Adipocyte (in vitro differentiated cells): Measurements from ENCODE around the gene SRL.

ENCODE experiments used
- DNase-seq: peaks from one replicate; pipeline ENCODE4 v3.0.0-alpha.2; 2015; ENCODE audit warnings: low read depth
- H3K27me3 ChIP-seq: replicated peaks from 2 replicates; pipeline ENCODE4 v1.7.0; 2013; ENCODE audit warnings: mild to moderate bottlenecking, low read length, moderate library complexity; ENCODE audit not compliant: control insufficient read depth, insufficient read depth
- H3K36me3 ChIP-seq: 2 replicates; pipeline ENCODE4 v1.7.0; 2013; ENCODE audit warnings: low read length, mild to moderate bottlenecking, moderate library complexity; ENCODE audit not compliant: control insufficient read depth, insufficient read depth, severe bottlenecking
- H3K4me1 ChIP-seq: 2 replicates; pipeline ENCODE4 v1.7.0; 2013; ENCODE audit warnings: mild to moderate bottlenecking, low read length, moderate library complexity; ENCODE audit not compliant: control insufficient read depth, insufficient read depth
- H3K4me3 ChIP-seq: 2 replicates; pipeline ENCODE4 v1.7.0; 2013; ENCODE audit warnings: mild to moderate bottlenecking, low read length, moderate library complexity
- H3K9ac ChIP-seq: 2 replicates; pipeline ENCODE4 v1.7.0; 2013; ENCODE audit warnings: mild to moderate bottlenecking, low read length, moderate library complexity
- H3K9me3 ChIP-seq: 2 replicates; pipeline ENCODE4 v1.7.0; 2013; ENCODE audit warnings: mild to moderate bottlenecking, low read length, moderate library complexity; ENCODE audit not compliant: control insufficient read depth

SRL gene

DNA sequence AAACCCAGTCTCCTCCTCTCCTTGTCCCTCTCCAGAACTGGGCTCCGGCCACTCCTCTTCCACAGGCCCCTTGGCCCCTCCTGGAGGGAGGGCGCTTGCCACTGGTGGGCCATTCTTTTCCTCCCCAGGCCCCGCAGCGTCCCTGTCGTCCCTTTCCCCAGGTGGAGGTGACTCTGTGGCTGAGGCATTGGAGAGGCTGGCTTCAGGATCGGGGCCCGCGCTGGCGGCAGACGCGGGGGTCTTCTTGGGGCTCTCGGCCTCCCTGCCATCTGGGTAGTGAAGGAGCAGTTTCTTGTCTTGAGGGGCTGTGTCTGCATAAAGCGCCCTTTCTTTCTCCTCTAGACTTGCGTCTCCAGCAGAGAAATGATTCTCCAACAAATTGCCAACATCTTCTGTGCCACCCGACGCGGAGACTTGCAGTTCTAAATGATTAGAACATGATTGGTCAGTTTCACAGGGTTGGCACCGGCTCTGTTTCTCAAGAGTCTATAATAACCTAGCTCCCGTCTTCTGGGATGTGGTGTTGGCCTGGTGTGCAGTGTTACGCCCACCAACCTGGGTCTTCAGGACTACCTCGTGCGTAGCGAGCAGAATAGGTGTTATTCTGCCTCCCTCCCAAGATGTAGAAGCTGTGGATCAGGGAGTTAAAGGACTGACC, 34.1 kb downstream of the SRL start:
- Histone ChIP-seq H3K4me3 (no peak overlapping the region), H3K4me1 (peaks cover 10% of the 10 kb centered on the region), H3K9me3 (no peaks in the 10 kb centered on the region), H3K9ac (no peak overlapping the region), H3K36me3 (no peaks in the 10 kb centered on the region), H3K27me3 (peaks cover 45% of the 10 kb centered on the region)
- no peak for DNase-seq

DNA sequence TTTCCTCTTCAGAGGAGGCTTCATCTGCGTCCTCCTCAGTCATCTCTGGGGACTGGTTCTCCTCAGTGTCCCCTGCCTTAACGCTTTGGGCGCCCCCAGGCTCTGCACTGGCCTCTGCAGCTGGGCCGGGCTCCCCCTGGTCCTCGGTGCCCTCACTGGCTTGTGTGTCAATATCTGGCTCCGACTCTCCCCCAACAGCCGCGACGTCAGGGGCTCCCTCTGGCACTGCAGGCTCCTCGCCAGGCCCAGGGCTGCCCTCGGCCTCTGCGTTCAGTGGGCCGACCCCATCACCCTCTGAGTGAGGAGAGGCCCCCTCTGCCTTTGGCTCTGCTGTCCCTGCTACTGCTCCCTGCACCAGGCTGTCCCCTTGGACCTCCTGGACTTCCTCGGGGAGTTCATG, 34.7 kb downstream of the SRL start:
- no peak for DNase-seq
- Histone ChIP-seq H3K36me3 (no peaks in the 10 kb centered on the region), H3K4me3 (no peak overlapping the region), H3K9me3 (no peaks in the 10 kb centered on the region), H3K9ac (no peak overlapping the region), H3K4me1 (peaks cover 4% of the 10 kb centered on the region), H3K27me3 (peaks cover 49% of the 10 kb centered on the region)

DNA sequence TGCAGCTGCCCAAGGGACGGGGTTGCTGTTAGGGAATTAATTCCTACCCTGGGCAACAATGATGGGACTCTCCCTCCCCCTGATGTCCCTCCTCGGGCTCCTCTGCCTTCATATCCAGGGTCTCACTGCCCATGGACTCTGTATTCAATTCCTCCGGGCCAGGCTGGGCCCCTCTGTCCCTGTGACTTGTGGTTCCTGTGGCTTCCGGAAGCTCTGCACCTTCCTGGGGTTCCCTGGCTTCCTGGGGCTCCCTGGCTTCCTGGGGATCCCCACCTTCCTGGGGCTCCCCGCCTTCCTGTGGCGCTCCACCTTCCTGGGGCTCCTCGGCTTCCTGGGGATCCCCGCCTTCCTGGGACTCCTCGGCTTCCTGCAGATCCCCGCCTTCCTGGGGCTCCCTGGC, 35.2 kb downstream of the SRL start:
- Histone ChIP-seq H3K36me3 (no peaks in the 10 kb centered on the region), H3K27me3 (peaks cover 49% of the 10 kb centered on the region), H3K9me3 (no peaks in the 10 kb centered on the region), H3K9ac (no peak overlapping the region), H3K4me3 (no peak overlapping the region), H3K4me1 (no peaks in the 10 kb centered on the region)
- no peak for DNase-seq

DNA sequence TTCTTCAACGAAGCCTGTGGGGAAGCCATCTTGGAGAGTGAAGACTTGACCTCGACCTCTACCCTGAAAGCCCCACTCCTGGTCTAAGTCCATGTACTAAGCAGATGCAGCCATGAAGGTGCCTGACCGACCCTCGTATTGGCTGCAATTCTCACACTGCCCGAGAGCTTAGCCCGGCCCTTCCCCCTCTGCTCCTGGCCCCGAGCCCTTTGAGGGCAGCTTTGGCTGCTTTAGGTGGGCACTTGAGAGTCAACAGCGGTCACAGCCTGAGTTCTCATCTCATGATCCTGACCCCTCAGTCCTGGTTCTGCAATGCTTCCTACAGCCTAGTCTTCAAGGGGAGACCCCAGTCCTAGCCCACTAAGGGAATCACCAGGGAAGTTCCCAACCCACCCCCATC, 35.9 kb downstream of the SRL start:
- Histone ChIP-seq H3K9me3 (no peaks in the 10 kb centered on the region), H3K4me1 (no peaks in the 10 kb centered on the region), H3K27me3 (peaks cover 49% of the 10 kb centered on the region), H3K36me3 (no peaks in the 10 kb centered on the region), H3K9ac (no peak overlapping the region), H3K4me3 (no peak overlapping the region)
- no peak for DNase-seq

DNA sequence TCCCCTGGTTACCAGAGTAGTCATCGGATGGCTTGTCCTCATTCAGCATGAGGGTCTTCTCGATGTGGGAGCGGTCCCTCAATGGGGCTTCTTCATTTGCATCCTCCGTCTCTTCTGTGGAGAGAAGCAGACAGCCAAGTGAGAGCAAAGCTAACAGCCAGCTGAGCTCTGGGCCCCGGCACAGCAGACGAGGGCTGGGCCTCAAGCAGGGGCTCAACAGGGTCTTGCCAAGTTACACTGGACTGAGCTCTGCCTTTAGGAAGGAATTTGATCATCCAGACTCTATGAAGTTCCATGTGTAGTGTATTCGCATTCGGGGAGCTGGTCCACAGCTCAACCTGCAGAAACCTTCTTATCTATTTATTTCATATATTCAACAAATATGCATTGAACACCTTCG, 37.4 kb downstream of the SRL start:
- no peak for DNase-seq
- no peaks in the 10 kb centered on the region for H3K36me3 ChIP-seq
- peaks cover 44% of the 10 kb centered on the region for H3K27me3 ChIP-seq
- no peak overlapping the region for H3K9ac ChIP-seq
- peaks cover 11% of the 10 kb centered on the region for H3K4me1 ChIP-seq
- H3K4me3 ChIP-seq: no peak overlapping the region
- no peaks in the 10 kb centered on the region for H3K9me3 ChIP-seq

DNA sequence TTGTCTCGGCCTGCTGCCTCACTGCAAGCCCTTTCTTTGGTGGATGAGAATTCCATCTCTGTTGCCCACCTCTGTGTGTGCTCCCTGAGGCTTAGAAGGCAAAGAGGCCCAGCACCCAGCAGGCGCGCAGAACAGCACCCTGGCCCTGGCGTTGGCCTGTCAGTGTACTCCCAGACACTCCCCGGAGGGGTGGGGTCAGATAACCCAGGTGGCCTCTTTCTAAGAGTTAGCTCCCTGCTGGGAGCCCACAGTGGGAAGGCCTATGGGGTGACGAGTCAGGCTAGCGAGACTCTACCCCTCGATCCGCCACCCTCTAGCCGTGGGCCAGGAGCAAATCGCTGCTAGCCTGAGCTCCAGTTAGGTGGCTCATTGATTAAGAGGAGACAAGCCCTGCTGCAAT, 38.1 kb downstream of the SRL start:
- peaks cover 43% of the 10 kb centered on the region for H3K27me3 ChIP-seq
- no peak overlapping the region for H3K9ac ChIP-seq
- H3K4me3 ChIP-seq: no peak overlapping the region
- H3K36me3 ChIP-seq: no peaks in the 10 kb centered on the region
- no peak for DNase-seq
- peaks cover 11% of the 10 kb centered on the region for H3K4me1 ChIP-seq
- no peaks in the 10 kb centered on the region for H3K9me3 ChIP-seq

DNA sequence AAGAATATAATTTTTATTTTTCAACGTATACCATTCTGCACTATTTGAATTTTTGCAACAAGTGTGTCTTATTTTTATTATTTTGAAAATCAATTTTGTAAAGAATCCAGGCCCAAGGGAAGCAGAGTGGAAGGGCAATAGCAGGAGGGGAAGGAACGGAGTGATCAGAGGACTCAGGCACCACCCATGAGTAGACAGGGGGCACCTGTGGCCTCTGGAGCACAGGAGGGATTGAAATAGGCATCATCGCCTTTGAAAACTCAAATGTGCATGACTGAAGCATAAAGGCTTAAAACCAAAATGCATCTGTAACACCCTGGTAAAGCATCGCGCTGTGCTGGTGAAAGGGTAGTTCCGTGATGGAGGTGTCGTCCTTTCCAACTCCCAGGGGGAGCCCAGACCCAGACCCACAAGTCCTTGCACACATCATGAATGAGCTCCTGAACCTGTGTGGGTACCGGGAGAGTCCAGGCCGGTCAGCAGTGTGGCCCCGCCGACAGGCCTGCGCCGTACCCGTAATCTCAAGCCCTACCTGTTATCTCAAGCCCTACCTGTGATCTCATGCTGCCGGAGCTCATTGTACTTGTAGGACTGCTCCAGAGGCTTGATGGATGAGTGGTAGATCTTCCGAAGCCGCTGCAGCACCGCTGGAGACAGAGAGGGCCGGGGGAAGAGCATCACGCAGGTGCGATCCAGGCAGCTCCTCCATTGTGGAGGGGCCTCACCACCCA, 39.1 kb downstream of the SRL start:
- Histone ChIP-seq H3K4me3 (no peak overlapping the region), H3K4me1 (peaks cover 11% of the 10 kb centered on the region), H3K36me3 (no peaks in the 10 kb centered on the region), H3K27me3 (peaks cover 36% of the 10 kb centered on the region), H3K9ac (no peak overlapping the region), H3K9me3 (no peaks in the 10 kb centered on the region)
- no peak for DNase-seq

DNA sequence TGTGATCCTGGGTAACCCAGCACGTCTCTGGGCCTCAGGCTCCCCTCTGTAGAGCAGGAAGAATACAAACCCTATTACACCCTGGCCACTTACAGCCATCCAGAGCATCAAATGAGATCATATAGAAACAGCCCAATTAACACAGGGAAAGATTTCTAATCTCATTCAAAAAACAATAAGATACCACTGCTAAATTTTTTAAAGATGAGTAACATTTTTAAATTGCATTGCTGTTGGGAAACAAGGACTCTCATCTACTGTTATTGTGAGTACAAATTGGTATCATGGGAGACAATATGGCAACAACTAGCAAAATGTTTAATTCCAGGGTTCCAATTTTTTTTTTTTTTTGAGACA, 41.1 kb downstream of the SRL start:
- peaks cover 20% of the 10 kb centered on the region for H3K27me3 ChIP-seq
- no peak overlapping the region for H3K4me3 ChIP-seq
- H3K36me3 ChIP-seq: no peaks in the 10 kb centered on the region
- H3K9ac ChIP-seq: no peak overlapping the region
- DNase-seq: peak; percentile 62
- no peaks in the 10 kb centered on the region for H3K9me3 ChIP-seq
- H3K4me1 ChIP-seq: peaks cover 11% of the 10 kb centered on the region

DNA sequence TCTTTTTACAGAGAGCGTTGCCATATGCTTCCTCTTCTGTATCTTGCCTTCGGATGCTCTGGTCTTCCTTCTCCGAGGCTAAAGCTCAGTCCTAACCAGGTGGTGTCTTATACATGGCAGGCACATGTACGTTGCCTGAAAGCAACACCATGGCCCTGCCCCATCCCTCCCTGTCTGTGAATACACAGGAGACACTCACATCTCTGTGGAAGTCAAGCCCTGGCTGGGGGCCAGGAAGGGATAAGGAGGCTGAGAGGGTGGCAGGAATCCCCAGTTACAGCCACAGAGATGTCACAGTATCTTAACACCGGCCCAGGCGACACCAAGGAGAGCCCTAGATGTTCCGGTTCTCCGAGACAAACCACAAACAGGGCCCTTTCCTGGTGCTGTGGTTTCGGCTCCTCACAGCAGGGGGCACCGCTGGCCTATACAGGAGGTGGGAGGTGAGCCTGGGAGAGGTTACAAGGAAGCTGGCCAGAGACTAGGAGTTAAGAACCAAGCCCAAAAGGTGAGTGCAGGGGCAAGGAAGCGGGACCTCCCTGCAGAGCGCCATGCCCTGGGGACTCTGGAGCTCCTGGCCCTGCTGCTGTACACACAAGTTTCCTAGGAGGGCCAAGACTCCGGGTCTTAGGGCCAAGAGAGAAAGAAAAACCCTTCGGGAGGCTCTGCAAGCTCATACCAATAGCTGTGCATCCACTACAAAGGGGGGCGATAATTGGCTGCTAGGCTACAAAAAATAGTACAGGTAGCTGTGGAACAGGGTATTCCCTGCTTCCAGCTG, 41.7 kb downstream of the SRL start:
- peak; percentile 72 for DNase-seq
- Histone ChIP-seq H3K4me1 (peaks cover 11% of the 10 kb centered on the region), H3K9me3 (no peaks in the 10 kb centered on the region), H3K27me3 (peaks cover 15% of the 10 kb centered on the region), H3K4me3 (no peak overlapping the region), H3K36me3 (no peaks in the 10 kb centered on the region), H3K9ac (no peak overlapping the region)

DNA sequence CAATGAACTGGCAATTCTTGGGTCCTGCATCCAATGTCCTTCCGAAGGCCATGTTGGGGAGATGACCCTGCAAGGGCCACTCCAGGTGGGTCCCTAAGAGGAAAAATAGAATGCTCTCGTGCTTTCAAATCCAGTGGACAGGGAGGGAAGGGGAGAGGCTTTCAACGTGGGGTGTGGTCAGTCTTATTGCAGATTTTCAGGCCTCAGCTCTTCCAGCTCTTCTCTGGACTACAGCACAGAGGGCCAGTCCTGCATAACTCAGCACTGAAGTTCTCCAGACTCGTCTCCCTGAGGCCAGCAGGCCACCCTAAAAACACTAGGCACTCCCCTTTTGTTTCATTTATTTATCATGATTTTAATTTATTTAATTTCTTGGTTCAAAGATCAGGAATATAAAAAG, 43.1 kb downstream of the SRL start:
- no peak for DNase-seq
- no peak overlapping the region for H3K9ac ChIP-seq

DNA sequence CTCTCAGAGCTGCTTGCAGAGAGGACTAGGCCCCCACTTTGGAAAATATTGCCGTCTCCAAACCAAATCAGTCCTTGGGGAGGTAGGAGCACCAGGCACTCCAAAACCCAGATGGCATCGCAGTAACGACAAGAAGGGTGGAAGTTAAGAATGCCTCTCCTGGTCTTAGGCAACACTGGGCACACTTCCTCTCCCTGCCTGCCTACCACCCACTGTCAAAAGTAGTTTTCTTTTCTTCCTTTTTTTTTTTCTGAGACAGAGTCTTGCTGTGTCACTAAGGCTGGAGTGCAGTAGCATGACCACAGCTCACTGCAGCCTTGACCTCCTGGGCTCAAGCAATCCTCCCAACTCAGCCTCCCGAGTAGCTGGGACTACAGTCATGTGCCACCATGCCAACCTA, 47.2 kb downstream of the SRL start:
- H3K9me3 ChIP-seq: no peaks in the 10 kb centered on the region
- H3K4me1 ChIP-seq: peaks cover 3% of the 10 kb centered on the region
- H3K4me3 ChIP-seq: no peak overlapping the region
- DNase-seq: no peak
- no peaks in the 10 kb centered on the region for H3K36me3 ChIP-seq
- no peak overlapping the region for H3K9ac ChIP-seq
- peaks cover 4% of the 10 kb centered on the region for H3K27me3 ChIP-seq

More for the DNA sequence above, 43.1 kb downstream of the SRL start:
- no peak overlapping the region for H3K4me3 ChIP-seq
- H3K4me1 ChIP-seq: peaks cover 11% of the 10 kb centered on the region
- no peaks in the 10 kb centered on the region for H3K9me3 ChIP-seq
- no peaks in the 10 kb centered on the region for H3K36me3 ChIP-seq
- H3K27me3 ChIP-seq: peaks cover 8% of the 10 kb centered on the region
